ENCODE measurements around the gene EMC9. TPM values are rescaled to one million over a fixed set of nuclear protein-coding genes. Genes with fewer than 3 reads are reported as not detected.

EMC9 gene
- total and polyA plus RNA-seq, 10 of the 15 experiments (the other 5 are each of a cell fraction or from before 2014, with no cell fraction given): 15.3 to 60.5 (median 30.3) TPM

GRCh38 chr14:24119691-24120090 is 21.7 kb downstream of the EMC9 start:
- no peaks in the 10 kb centered on the region for H4K20me1 ChIP-seq (ENCODE audit: control insufficient read depth, insufficient read depth)
- no peak overlapping the region for H2AFZ ChIP-seq (ENCODE audit: control insufficient read depth, low read depth, low read length)
- peaks cover 16 to 27% of the 10 kb centered on the region in 2 experiments for H3K36me3 ChIP-seq (ENCODE audit: control insufficient read depth in 2 of 2, insufficient read depth in 2 of 2, low read length in 1 of 2)
- peaks cover 17% of the 10 kb centered on the region for H3K79me2 ChIP-seq (ENCODE audit: control insufficient read depth, insufficient read depth, low read length)
- H3K27me3 ChIP-seq (replicated peaks in 1 of 2; ENCODE audit: control insufficient read depth in 2 of 2, insufficient read depth in 2 of 2, low read length in 1 of 2): no peaks in the 10 kb centered on the region
- no peaks in the 10 kb centered on the region for H3K9me3 ChIP-seq (replicated peaks; ENCODE audit: control insufficient read depth, insufficient read depth, low read length)
- H3K4me2 ChIP-seq (ENCODE audit: control insufficient read depth, insufficient read depth): no peak overlapping the region
- no peak overlapping the region for H3K9ac ChIP-seq (ENCODE audit: control insufficient read depth, insufficient read depth, low read length)
- in situ Hi-C loops (cut with MboI): loop anchor here (25.0 kb wide), 1 partner anchor 807 kb away; the partner anchor contains the start of genes BCL2L2, PABPN1 and PPP1R3E
- no peak overlapping the region for H3K4me3 ChIP-seq
- RAD21 ChIA-PET (ENCODE audit: unreplicated experiment): no interaction called here
- BruUV-seq (replicated peaks): no TSS peak
- DNase-seq (ENCODE audit: low read depth, low spot score): no peak
- H3K4me1 ChIP-seq (ENCODE audit: control insufficient read depth, insufficient read depth, low read length): peaks cover 21% of the 10 kb centered on the region
- no peak overlapping the region for H3K27ac ChIP-seq (ENCODE audit: control insufficient read depth, insufficient read depth)
- CTCF ChIA-PET: interaction anchor here (0.5 kb wide), 1 partner anchor 28 kb away, joined by 3 read pairs; no protein-coding TSS in a partner anchor
- over 99% methylated on average over 6 of the region's 6 CpGs for WGBS (ENCODE audit: insufficient coverage, insufficient replicate concordance, low lambda C conversion rate, missing lambda C conversion rate)
- no peak for ATAC-seq
- FAIRE-seq: no peak
- TF ChIP-seq KAT2A (conservative IDR thresholded peaks at IDR 0.05; ENCODE audit: control insufficient read depth, low read depth, low read length): no peak
- no peak for TF ChIP-seq PBX3 (IDR thresholded peaks at IDR 0.05; ENCODE audit: insufficient replicate concordance, low read depth, low read length)
- no peak for TF ChIP-seq KLF5 (IDR thresholded peaks at IDR 0.05; ENCODE audit: partially characterized antibody)
- TF ChIP-seq ZSCAN29 (IDR thresholded peaks at IDR 0.05): no peak
- no peak for TF ChIP-seq SREBF2 (IDR thresholded peaks at IDR 0.05; ENCODE audit: low read length)
- TF ChIP-seq YBX1 (IDR thresholded peaks at IDR 0.05): no peak
- no peak for TF ChIP-seq RAD21 (IDR thresholded peaks at IDR 0.05; ENCODE audit: insufficient read depth, low read depth, low read length)
- TF ChIP-seq LARP7 (IDR thresholded peaks at IDR 0.05): no peak
- no peak for TF ChIP-seq BCL3 (IDR thresholded peaks at IDR 0.05; ENCODE audit: borderline replicate concordance, insufficient read depth, low read depth, low read length, poor library complexity, severe bottlenecking)
- TF ChIP-seq FOXM1 (IDR thresholded peaks at IDR 0.05; ENCODE audit: low read depth, low read length): no peak
- TF ChIP-seq POLR2AphosphoS2 (IDR thresholded peaks at IDR 0.05; ENCODE audit: low read depth, low read length): no peak
- TF ChIP-seq FOS (IDR thresholded peaks at IDR 0.05; ENCODE audit: borderline replicate concordance, extremely low read depth, insufficient read length): no peak
- TF ChIP-seq SMAD5 (IDR thresholded peaks at IDR 0.05; ENCODE audit: low read depth): no peak
- no peak for TF ChIP-seq MYC (IDR thresholded peaks at IDR 0.05; ENCODE audit: insufficient read depth, insufficient read length, insufficient replicate concordance, low read length, severe bottlenecking)
- SMC1A ChIA-PET (ENCODE audit: uncharacterized antibody, unreplicated experiment): interaction anchor here (1.5 to 7.7 kb wide), 2 partner anchors 8 to 17 kb away, joined by 5 to 70 read pairs; partner anchors contain the start of gene PSME1
- intact Hi-C loops (cut with micrococcal nuclease; ENCODE audit: unreplicated experiment): no loop called here
- POLR2A ChIA-PET: interaction anchor here (1.5 to 17.1 kb wide), 2 partner anchors 13 to 16 kb away, joined by 3 to 276 read pairs; partner anchors contain the start of genes EMC9, FITM1 and PSME1
